Spleen (tissue), 11 donors: ENCODE results near the gene CDC6. TPM values are rescaled to one million over a fixed set of nuclear protein-coding genes. Genes with fewer than 3 reads are reported as not detected.
A peak's percentile ranks its signal among the peaks of the same experiment; 100 is the strongest.

Experiments used
- DNase-seq: peaks from one replicate; pipeline ENCODE4 v3.0.0-alpha.2; 2020
- H3K27ac ChIP-seq, 8 donors: fragments of 200-600 bp; sonication (generic) in 7 of 8; 1 replicate in 4 of 8; 2 replicates in 4 of 8; pipeline versions ENCODE4 v1.5.0 to v1.8.0; 2016 to 2021; ENCODE audit warnings: inconsistent platforms in 4 of 8, mild to moderate bottlenecking in 4 of 8, moderate library complexity in 1 of 8
- H3K27me3 ChIP-seq, 7 donors: fragments of 200-600 bp; sonication (generic) in 6 of 7; replicated peaks in 1 of 7; 1 replicate in 4 of 7; 2 replicates in 3 of 7; pipeline versions ENCODE4 v1.5.0 to v1.8.0; 2016 to 2021; ENCODE audit warnings: inconsistent platforms in 3 of 7, mild to moderate bottlenecking in 1 of 7
- H3K36me3 ChIP-seq, 6 donors: fragments of 200-600 bp; sonication (generic) in 5 of 6; 1 replicate in 4 of 6; 2 replicates in 2 of 6; pipeline versions ENCODE4 v1.5.0 to v1.8.0; 2016 to 2021; ENCODE audit warnings: inconsistent platforms in 2 of 6
- H3K4me1 ChIP-seq, 6 donors: fragments of 200-600 bp; sonication (generic) in 5 of 6; 1 replicate in 3 of 6; 2 replicates in 3 of 6; pipeline versions ENCODE4 v1.5.0 to v1.8.0; 2016 to 2021; ENCODE audit warnings: inconsistent platforms in 3 of 6
- H3K4me3 ChIP-seq, 8 donors: fragments of 200-600 bp; sonication (generic) in 7 of 8; 1 replicate in 4 of 8; 2 replicates in 4 of 8; pipeline versions ENCODE4 v1.5.0 to v1.8.0; 2016 to 2021; ENCODE audit warnings: inconsistent platforms in 4 of 8, mild to moderate bottlenecking in 4 of 8, moderate library complexity in 2 of 8
- H3K9me3 ChIP-seq, 8 donors: fragments of 200-600 bp; sonication (generic) in 7 of 8; 1 replicate in 4 of 8; 2 replicates in 4 of 8; pipeline versions ENCODE4 v1.5.0 to v1.8.0; 2016 to 2021; ENCODE audit warnings: inconsistent platforms in 4 of 8
- CTCF ChIP-seq, 11 experiments: fragments of 200-600 bp in 7 of 11; fragments of 450-650 bp in 4 of 11; sonication (generic) in 4 of 11; IDR thresholded peaks in 8 of 11; conservative IDR thresholded peaks in 3 of 11; 1 replicate in 7 of 11; 2 replicates in 4 of 11; pipeline versions ENCODE4 v1.4.0 to v1.8.0; 2016 to 2021; ENCODE audit warnings: antibody characterized with exemption in 11 of 11, inconsistent platforms in 4 of 11, mild to moderate bottlenecking in 1 of 11
- POLR2A ChIP-seq, 3 donors: fragments of 450-650 bp; IDR thresholded peaks; one replicate each; pipeline ENCODE4 v1.5.1; 2017; ENCODE audit warnings: antibody characterized with exemption in 3 of 3, mild to moderate bottlenecking in 1 of 3
- POLR2AphosphoS5 ChIP-seq, 3 donors: sonication (generic); formaldehyde crosslinking; IDR thresholded peaks; one replicate each; pipeline ENCODE4 v1.5.1; 2017; ENCODE audit warnings: antibody characterized with exemption in 3 of 3
- WGBS, 5 donors: extraction: QIAGEN DNeasy Blood & Tissue Kit in 3 of 5; methylation state at CpG; one replicate each; pipeline versions ENCODE4 v1.1.5 to v1.1.7; 2013 to 2018; 5-methylcytosine and 5-hydroxymethylcytosine counted together
- intact Hi-C: fragments of 100-400 bp; cut with DNase I; formaldehyde crosslinking; loops from one replicate; pipeline ENCODE4 v1.15.0; 2023; ENCODE audit warnings: low total_unique reads
- polyA plus RNA-seq, 3 donors: library from polyadenylated mRNA; stranded (reverse); fragments of 200-250 nt; gene quantifications; one replicate each; pipeline ENCODE4 v1.2.1, GENCODE V29; 2013
- total RNA-seq, 7 donors: library from RNA; depleted of rRNA in 3 of 7; stranded (reverse); fragments of >200 nt in 3 of 7; fragmentation: NEBNext Ultra II Directional in 4 of 7; extraction: Animal tissue kit (Norgen Biotek cat#: 25700) in 4 of 7; gene quantifications; one replicate each; pipeline versions ENCODE4 v1.1.0 to v1.2.1, GENCODE V29; 2016 to 2021
- donor health status: healthy with polysubstance abuse.
- donor health status: DM: no; HTN: no; CAD: no; lungs with moderate emphysema.
- donor health status: DM: no; HTN: no; CAD: no.
- donor health status: Bipolar disorder and iron deficiency.
- donor health status: healthy.
- donor health status: DM: no; HTN: no; CAD: no.
- donor health status: DM: yes; HTN: yes; CAD: no.

Gene CDC6
- total and polyA plus RNA-seq, 10 donors, result 1.2 to 11.6 (median 5.1) TPM

- H3K9me3 ChIP-seq, result no peaks in the 10 kb centered on the region
- TF ChIP-seq POLR2AphosphoS5 (IDR thresholded peaks at IDR 0.05) (no peak), CTCF (IDR thresholded peaks at IDR 0.05 in 8 of 11, conservative IDR thresholded peaks at IDR 0.05 in 3 of 11) (no peak), POLR2A (IDR thresholded peaks at IDR 0.05) (no peak)
- intact Hi-C loops, result no loop called here
- H3K27ac ChIP-seq, result no peak overlapping the region
- no peaks in the 10 kb centered on the region for H3K27me3 ChIP-seq
- peaks cover 0 to 99% (median 82%) of the 10 kb centered on the region in 6 donors for H3K36me3 ChIP-seq
- H3K4me1 ChIP-seq, result peaks cover 0 to 25% (median 11%) of the 10 kb centered on the region in 6 donors
- no peak for DNase-seq
- whole genome bisulfite sequencing, 5 donors, result 47 to 96% (median 96%) methylated on average over 1 of the region's 1 CpG
- no peak overlapping the region for H3K4me3 ChIP-seq
Measured at GRCh38 chr17:40278414-40278813, 9.3 kb upstream of the CDC6 start.

GRCh38 chr17:40279402-40279801 is 8.3 kb upstream of the CDC6 start:
- intact Hi-C loops, result no loop called here
- 90 to 99% (median 92%) methylated on average over 4 of the region's 4 CpGs for WGBS, 5 donors
- H3K36me3 ChIP-seq, result peaks cover 0 to 99% (median 74%) of the 10 kb centered on the region in 6 donors

GRCh38 chr17:40281663-40282062 is 6.0 kb upstream of the CDC6 start:
- Histone ChIP-seq H3K27ac (no peak overlapping the region), H3K27me3 (no peaks in the 10 kb centered on the region), H3K4me1 (peaks cover 0 to 9% (median 0%) of the 10 kb centered on the region in 6 donors), H3K9me3 (no peaks in the 10 kb centered on the region), H3K4me3 (no peak overlapping the region), H3K36me3 (peaks cover 0 to 85% (median 52%) of the 10 kb centered on the region in 6 donors)
- intact Hi-C loops, result no loop called here
- whole genome bisulfite sequencing, 5 donors, result 86 to 92% (median 91%) methylated on average over 2 of the region's 2 CpGs
- no peak for TF ChIP-seq CTCF (IDR thresholded peaks at IDR 0.05 in 8 of 11, conservative IDR thresholded peaks at IDR 0.05 in 3 of 11)
- no peak for TF ChIP-seq POLR2AphosphoS5 (IDR thresholded peaks at IDR 0.05)
- no peak for TF ChIP-seq POLR2A (IDR thresholded peaks at IDR 0.05)
- DNase-seq, result no peak

More at GRCh38 chr17:40279402-40279801, 8.3 kb upstream of the CDC6 start:
- Histone ChIP-seq H3K27ac (no peak overlapping the region), H3K4me3 (no peak overlapping the region), H3K9me3 (no peaks in the 10 kb centered on the region), H3K4me1 (peaks cover 0 to 25% (median 8%) of the 10 kb centered on the region in 6 donors), H3K27me3 (no peaks in the 10 kb centered on the region)
- no peak for DNase-seq
- TF ChIP-seq POLR2A (IDR thresholded peaks at IDR 0.05), result no peak
- no peak for TF ChIP-seq POLR2AphosphoS5 (IDR thresholded peaks at IDR 0.05)
- TF ChIP-seq CTCF (IDR thresholded peaks at IDR 0.05 in 8 of 11, conservative IDR thresholded peaks at IDR 0.05 in 3 of 11), result no peak

- no peaks in the 10 kb centered on the region for H3K9me3 ChIP-seq
- H3K4me1 ChIP-seq, result peaks cover 7 to 26% (median 11%) of the 10 kb centered on the region in 6 donors
- H3K36me3 ChIP-seq, result peaks cover 0 to 65% (median 33%) of the 10 kb centered on the region in 6 donors
- intact Hi-C loops, result no loop called here
- WGBS, 5 donors, result 66 to 78% (median 70%) methylated on average over 2 of the region's 2 CpGs
- DNase-seq, result no peak
- no peak for TF ChIP-seq CTCF (IDR thresholded peaks at IDR 0.05 in 8 of 11, conservative IDR thresholded peaks at IDR 0.05 in 3 of 11)
- TF ChIP-seq POLR2AphosphoS5 (IDR thresholded peaks at IDR 0.05), result no peak
- no peak for TF ChIP-seq POLR2A (IDR thresholded peaks at IDR 0.05)
- H3K27ac ChIP-seq, result peak overlapping the region in 2 of 8 donors; percentile 19 to 38
- H3K27me3 ChIP-seq, result no peaks in the 10 kb centered on the region
- H3K4me3 ChIP-seq, result no peak overlapping the region
Measured at GRCh38 chr17:40283662-40284061, 4.0 kb upstream of the CDC6 start.
